Limb (tissue), 2 donors: ENCODE data around the gene ANO9.

Source experiments
- DNase-seq, 2 donors: peaks; one replicate each; pipeline ENCODE4 v3.0.0-alpha.2; 2016; ENCODE audit errors: extremely low spot score in 2 of 2

The ANO9 gene, protein sequence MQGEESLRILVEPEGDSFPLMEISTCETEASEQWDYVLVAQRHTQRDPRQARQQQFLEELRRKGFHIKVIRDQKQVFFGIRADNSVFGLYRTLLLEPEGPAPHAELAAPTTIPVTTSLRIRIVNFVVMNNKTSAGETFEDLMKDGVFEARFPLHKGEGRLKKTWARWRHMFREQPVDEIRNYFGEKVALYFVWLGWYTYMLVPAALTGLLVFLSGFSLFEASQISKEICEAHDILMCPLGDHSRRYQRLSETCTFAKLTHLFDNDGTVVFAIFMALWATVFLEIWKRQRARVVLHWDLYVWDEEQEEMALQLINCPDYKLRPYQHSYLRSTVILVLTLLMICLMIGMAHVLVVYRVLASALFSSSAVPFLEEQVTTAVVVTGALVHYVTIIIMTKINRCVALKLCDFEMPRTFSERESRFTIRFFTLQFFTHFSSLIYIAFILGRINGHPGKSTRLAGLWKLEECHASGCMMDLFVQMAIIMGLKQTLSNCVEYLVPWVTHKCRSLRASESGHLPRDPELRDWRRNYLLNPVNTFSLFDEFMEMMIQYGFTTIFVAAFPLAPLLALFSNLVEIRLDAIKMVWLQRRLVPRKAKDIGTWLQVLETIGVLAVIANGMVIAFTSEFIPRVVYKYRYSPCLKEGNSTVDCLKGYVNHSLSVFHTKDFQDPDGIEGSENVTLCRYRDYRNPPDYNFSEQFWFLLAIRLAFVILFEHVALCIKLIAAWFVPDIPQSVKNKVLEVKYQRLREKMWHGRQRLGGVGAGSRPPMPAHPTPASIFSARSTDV

GRCh38 chr11:441418-442274 is at the start of gene ANO9:
Gene ANO9 (minus strand): TSS chr11:442011. CDS start chr11:441926, 85 bp downstream.
- no peak for DNase-seq

GRCh38 chr11:491358-491757 is 49.5 kb upstream of the ANO9 start:
- DNase-seq = no peak

- no peak for DNase-seq
These were observed 49.1 kb upstream of the ANO9 start for GRCh38 chr11:490930-491260.

DNA sequence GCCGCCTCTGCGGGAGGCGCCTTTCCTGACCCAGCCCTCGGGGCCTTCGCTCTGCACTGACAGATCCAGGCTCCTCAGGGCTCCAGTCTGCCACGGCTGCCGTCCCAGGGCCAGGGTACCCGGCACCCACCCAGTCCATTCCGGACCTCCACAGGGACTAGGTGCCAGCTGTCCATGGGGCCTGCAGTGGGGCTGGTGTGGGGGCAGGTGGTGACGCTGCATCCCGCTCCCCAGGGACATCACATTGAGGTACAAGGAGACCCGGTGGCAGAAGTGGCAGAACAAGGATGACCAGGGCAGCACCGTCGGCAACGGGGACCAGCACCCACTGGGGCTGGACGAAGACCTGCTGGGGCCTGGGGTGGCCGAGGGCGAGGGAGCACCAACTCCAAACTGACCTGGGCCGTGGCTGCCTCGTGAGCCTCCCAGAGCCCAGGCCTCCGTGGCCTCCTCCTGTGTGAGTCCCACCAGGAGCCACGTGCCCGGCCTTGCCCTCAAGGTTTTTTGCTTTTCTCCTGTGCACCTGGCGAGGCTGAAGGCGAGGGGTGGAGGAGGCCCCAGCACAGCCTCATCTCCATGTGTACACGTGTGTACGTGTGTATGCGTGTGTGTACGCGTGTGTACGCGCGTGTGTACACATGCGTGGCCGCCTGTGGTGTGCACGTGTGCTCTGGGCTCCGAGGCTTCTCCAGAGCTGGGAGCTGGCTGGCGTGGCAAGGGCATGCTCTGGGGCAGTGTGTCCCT is 48.5 kb upstream of the ANO9 start:
- DNase-seq = no peak

GRCh38 chr11:489610-490185 is 47.9 kb upstream of the ANO9 start:
- no peak for DNase-seq

DNA sequence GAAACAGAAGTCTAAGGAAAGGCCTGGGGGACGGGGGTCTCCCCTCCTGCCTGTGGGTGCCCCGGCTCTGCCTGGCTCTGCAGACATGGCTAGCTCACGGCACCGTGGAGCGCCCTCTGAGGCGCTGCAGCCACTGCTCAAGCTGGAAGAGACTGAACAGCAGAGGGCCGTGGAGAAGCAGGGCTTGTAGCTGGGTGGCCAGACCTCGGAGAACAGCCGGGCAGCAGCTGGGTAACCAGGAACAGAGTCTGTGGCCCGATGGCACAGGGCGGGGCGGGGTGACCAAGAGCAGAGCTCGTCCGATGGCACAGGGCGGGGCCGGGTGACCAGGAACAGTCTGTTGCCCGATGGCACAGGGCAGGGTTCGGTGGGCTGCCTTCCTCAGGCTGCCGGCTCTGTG is 47.2 kb upstream of the ANO9 start:
- no peak for DNase-seq

DNA sequence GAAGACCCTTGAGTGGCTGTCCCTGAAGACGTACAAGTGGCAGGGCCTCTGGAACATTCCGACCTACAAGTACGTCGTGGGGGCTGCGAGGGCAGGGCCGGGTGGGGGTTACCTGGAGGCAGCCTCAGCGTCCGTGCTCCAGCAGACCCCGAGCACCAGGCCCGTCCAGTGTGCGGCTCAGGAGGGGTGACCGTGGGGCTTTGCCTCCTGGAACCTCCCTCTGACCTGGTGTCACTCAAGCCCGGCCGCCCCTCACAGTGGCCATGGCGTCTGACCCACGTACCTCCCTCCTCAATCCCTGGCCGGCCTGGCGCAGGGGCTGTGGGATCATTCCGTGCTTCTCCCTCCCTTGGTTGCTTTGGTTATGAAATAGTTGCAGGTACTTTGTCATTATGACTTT is 46.8 kb upstream of the ANO9 start:
- no peak for DNase-seq

GRCh38 chr11:488062-488461 is 46.3 kb upstream of the ANO9 start:
- DNase-seq = no peak

DNA sequence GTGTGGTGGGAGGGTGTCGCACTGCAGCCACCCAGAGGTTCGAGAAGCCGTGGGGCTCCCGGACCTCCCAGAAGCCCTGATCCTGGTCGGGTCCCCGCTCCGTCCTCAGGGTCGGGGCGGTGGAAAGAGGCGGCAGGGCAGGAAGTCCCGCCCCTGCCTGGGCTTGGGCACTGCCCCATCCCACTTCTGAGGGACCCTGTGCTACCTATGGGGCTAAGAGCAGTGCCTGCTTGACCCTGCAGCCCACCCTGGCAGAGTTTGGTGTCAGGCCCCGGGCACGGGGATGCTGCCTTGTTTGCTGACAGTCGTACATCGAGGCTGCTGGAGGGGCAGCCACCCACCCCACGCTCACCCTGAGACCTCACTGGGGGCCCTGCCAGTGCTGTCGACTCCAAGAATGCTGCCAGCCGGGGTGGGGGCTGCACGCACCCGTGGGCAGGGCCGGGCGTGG is 45.8 kb upstream of the ANO9 start:
- no peak for DNase-seq

- DNase-seq = no peak
These were observed 44.4 kb upstream of the ANO9 start for GRCh38 chr11:486189-486588.

- no peak for DNase-seq
These were observed 42.8 kb upstream of the ANO9 start for GRCh38 chr11:484616-485015.

DNA sequence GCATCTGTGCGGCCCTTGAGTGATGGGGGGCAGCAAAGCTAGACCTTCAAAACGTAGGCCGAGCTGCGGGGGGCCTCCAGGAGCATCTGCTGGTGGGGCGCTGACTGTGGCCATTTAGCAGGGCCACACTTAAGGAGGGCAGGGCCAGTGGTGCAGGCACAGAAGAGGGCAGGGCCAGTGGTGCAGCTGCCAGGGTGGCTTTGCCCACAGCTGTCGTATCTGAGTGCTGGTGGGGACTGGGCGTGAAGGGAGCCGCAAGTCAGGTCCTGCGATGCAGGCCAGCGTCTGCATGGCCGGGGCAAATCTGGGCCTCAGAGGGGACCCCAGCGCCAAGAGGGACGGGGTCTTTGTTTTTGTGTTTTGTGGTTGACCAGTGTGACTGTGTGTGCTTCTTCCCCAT is 37.5 kb upstream of the ANO9 start:
- DNase-seq = no peak

DNA sequence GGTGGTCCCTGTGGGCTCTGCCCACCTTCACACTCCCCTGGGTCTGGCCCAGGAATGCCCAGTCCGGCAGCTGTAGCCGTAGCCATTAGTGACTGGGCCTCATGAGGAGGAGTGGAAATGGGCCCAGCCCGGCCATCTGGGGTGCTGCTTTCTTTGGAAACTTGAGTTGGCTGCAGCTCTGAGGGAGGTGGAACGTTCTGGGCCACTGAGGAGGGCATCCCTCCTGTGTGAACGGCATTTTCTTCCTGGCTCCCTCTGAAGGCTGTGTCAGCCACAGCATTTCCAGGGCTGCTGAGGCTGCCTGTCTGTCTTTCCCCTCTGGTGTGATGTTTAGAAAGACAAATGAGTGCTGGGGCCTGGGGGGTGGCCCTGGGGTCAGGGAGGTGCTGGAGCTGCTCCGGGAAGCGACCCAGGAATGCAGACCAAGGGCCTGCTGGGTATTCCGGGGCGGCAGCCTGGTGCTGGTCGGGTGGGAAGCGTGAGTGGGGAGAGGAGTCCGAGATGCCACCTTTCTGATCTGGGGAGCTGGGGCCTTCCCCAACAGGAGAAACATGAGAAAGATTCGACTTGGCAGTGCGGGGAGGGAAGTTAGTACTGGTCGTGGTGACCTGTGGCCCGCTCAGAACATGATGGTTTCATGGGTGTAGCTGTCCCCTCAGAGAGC is 35.4 kb upstream of the ANO9 start:
- DNase-seq = peak in 1 of 2 donors; percentile 29

DNA sequence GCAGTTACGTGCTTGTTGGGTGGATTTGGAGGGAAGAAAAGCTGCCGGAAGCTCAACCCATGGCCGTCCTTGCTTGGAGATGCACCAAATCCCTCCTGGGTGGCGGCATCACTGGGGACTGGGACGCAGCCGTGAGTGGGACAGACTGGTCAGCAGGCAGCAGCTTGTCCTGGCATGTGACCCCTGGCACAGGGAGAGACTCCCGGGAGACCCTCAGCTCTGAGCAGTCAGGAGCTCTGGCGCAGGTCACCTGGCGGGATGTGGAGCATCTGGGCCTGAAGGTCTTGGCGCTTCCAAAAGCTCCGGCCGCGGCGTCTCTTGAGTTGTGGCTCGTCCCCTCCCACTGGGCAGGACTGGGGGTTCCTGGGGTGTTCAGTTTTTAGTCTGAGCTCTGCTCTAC is 34.6 kb upstream of the ANO9 start:
- no peak for DNase-seq

- DNase-seq = no peak
These were observed 34.1 kb upstream of the ANO9 start for GRCh38 chr11:475941-476340.

- DNase-seq = no peak
These were observed 33.2 kb upstream of the ANO9 start for GRCh38 chr11:474914-475506.

DNA sequence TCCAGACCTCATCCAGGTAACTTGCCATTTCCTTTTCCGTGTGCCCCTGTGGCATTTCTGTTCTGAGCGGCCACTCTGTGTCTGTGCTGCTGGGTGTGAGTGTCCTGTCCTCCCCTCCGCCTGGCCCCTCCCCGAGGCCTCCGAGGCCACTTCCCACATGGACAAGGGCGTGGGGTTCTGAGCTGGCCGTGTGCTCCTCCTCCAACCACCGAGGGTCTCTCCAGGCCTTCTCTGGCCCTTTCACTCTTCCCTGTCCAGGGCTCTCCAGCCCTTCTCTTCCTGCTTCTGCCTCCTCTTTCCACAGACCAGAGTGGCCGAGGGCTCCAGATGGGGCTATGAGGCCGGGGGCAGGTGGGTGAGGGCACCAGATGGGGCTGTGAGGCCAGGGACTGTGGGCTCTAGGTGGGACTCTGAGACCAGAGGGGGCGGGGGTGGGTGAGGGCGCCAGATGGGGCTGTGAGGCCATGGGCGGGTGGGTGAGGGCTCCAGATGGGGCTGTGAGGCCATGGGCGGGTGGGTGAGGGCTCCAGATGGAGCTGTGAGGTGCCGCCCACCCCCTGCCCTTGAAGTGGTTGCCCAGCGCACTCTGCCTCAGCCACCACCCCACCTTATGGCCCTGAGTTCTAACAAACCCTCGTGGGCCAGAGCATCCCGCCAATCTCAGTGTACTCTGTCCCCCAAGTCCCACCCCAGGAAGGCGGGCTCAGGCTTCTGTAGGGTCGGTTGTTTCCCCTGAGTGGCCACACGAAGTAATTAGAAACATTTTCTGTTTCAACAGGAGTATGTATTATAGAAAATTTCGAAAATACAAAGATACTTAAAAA is 32.4 kb upstream of the ANO9 start:
- no peak for DNase-seq

- DNase-seq = peak in 1 of 2 donors; percentile 24
These were observed 31.6 kb upstream of the ANO9 start for GRCh38 chr11:473415-473814.

- no peak for DNase-seq
These were observed 31.0 kb upstream of the ANO9 start for GRCh38 chr11:472816-473215.
